Duodenal mucosa (tissue), 2 donors: ENCODE measurements around the gene CRABP1.

Source experiments
- H3K27ac ChIP-seq: one replicate; pipeline ENCODE4 v1.7.0; 2013; ENCODE audit warnings: low read depth, low read length
- H3K27me3 ChIP-seq, 2 donors: one replicate each; pipeline ENCODE4 v1.7.0; 2013; ENCODE audit warnings: low read length in 2 of 2, control low read depth in 1 of 2; ENCODE audit not compliant: insufficient read depth in 2 of 2, control insufficient read depth in 1 of 2
- H3K36me3 ChIP-seq, 2 donors: one replicate each; pipeline ENCODE4 v1.7.0; 2013; ENCODE audit warnings: low read length in 2 of 2, control low read depth in 1 of 2; ENCODE audit not compliant: insufficient read depth in 2 of 2, control insufficient read depth in 1 of 2
- H3K4me1 ChIP-seq, 2 donors: one replicate each; pipeline ENCODE4 v1.7.0; 2013; ENCODE audit warnings: low read length in 2 of 2, control low read depth in 1 of 2; ENCODE audit not compliant: insufficient read depth in 2 of 2, control insufficient read depth in 1 of 2
- H3K4me3 ChIP-seq, 2 donors: one replicate each; pipeline ENCODE4 v1.7.0; 2013; ENCODE audit warnings: low read length in 2 of 2, low read depth in 1 of 2
- H3K9ac ChIP-seq, 2 donors: one replicate each; pipeline ENCODE4 v1.7.0; 2013; ENCODE audit warnings: low read length in 2 of 2, low read depth in 1 of 2
- H3K9me3 ChIP-seq, 2 donors: one replicate each; pipeline ENCODE4 v1.7.0; 2013; ENCODE audit warnings: low read length in 2 of 2, control low read depth in 1 of 2; ENCODE audit not compliant: control insufficient read depth in 1 of 2

CRABP1 gene

DNA sequence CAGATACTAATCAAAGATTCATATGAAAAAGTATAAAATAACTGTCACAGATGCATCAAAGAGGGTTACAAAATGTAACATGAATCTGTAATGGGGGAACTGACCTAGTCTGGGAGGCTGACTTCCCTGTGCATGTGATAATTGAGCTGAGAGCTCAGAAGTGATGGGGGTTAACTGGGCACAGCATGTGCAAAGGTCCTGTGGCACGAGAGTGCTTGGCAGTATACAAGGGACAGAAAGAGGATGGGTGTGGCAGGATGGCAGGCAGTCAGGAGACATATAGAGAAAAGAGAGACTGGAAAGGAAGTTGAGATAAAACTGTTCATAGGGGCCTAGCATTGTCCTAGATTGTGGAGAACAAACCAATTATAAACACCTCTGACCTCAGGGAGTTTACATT, 50.1 kb downstream of the CRABP1 start:
- Histone ChIP-seq H3K36me3 (no peaks in the 10 kb centered on the region), H3K4me1 (no peaks in the 10 kb centered on the region)

DNA sequence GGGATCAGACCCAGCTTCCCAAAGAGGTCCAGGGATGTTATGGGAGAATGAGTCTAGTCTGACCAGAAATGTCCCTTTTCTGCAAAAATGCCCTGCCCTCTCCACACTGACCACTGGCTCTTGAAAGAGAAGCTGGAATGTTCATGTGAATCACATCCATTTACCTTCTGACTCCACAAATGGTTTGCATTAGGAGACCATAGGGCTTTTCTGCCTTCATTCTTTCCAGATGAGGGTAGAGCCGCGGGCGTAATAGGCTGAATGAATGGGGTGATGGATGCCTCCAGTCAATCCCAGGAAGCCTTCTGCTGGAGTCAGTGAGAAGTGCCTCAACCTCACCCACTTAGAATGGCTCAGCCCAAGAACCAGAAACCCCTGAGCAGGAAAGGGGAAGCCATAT, 50.7 kb downstream of the CRABP1 start:
- no peak overlapping the region for H3K9ac ChIP-seq
- peaks cover 0 to 3% of the 10 kb centered on the region in 2 donors for H3K27me3 ChIP-seq
- H3K9me3 ChIP-seq = no peaks in the 10 kb centered on the region
- no peaks in the 10 kb centered on the region for H3K36me3 ChIP-seq
- no peak overlapping the region for H3K27ac ChIP-seq
- no peaks in the 10 kb centered on the region for H3K4me1 ChIP-seq
- H3K4me3 ChIP-seq = no peak overlapping the region

More for the DNA sequence above, 50.1 kb downstream of the CRABP1 start:
- H3K9ac ChIP-seq = no peak overlapping the region
- H3K27me3 ChIP-seq = peaks cover 0 to 3% of the 10 kb centered on the region in 2 donors
- H3K9me3 ChIP-seq = no peaks in the 10 kb centered on the region
- no peak overlapping the region for H3K4me3 ChIP-seq
- no peak overlapping the region for H3K27ac ChIP-seq

DNA sequence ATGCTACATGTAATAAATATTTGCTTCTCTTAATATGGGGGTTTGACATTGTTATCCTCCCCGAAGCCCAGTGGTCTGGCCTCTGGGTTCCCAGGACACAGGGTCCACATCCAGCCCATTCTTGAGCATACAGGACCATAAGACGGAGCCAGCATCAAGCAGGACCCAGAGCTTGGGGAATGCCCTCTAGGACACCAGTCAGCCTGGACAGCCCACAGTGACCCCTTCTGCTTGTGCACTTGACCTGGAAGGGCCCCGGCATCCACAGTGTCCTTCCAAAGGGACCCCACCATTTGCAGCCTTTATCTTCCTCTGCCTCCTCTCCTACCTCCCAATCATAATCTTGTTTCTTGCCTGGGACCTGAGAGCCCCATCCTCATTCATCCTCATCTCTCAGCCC, 51.6 kb downstream of the CRABP1 start:
- Histone ChIP-seq H3K4me3 (no peak overlapping the region), H3K36me3 (no peaks in the 10 kb centered on the region), H3K9me3 (no peaks in the 10 kb centered on the region), H3K9ac (no peak overlapping the region), H3K4me1 (peaks cover 0 to 5% of the 10 kb centered on the region in 2 donors), H3K27me3 (no peaks in the 10 kb centered on the region), H3K27ac (no peak overlapping the region)

DNA sequence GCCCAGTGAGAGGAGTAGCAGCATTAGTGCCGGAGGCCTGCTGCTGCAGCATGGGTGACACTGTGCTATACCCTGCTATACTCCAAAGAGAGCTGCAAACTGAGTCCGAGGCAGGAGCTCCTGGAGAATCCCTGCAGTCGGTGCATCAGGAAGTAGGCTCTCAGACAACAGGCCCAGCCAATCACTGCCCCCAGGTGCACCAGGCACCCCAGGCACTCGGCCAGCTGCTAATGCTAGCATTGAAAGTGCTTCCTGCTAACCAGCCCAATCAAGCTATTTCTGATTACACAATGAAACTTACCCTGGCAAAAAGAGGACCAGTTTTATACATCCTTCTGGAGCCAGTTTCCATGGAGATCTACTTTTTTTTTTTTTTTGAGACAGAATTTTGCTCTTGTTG, 52.3 kb downstream of the CRABP1 start:
- no peaks in the 10 kb centered on the region for H3K9me3 ChIP-seq
- no peak overlapping the region for H3K9ac ChIP-seq
- no peak overlapping the region for H3K27ac ChIP-seq

DNA sequence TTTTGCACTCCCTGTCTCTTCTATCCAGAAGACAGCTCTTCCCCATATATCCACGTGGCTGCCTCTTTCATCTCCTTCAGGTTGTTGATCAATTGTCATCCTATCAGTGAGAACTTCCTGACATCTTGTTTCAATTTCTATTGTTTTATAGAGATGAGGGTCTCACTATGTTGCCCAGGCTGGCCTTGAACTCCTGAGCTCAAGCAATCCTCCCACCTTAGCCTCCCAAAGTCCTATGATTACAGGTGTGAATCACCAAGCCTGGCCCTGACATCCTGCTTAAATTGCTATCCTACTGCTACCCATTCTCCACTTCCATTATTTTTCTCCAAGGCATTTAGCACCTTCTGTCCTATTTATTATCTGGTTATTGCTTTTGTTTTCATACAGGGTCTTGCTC, 53.0 kb downstream of the CRABP1 start:
- H3K4me1 ChIP-seq = peaks cover 0 to 8% of the 10 kb centered on the region in 2 donors
- H3K4me3 ChIP-seq = no peak overlapping the region
- H3K27ac ChIP-seq = no peak overlapping the region
- H3K9me3 ChIP-seq = no peaks in the 10 kb centered on the region
- no peaks in the 10 kb centered on the region for H3K36me3 ChIP-seq
- H3K27me3 ChIP-seq = no peaks in the 10 kb centered on the region
- no peak overlapping the region for H3K9ac ChIP-seq

More for the DNA sequence above, 52.3 kb downstream of the CRABP1 start:
- H3K27me3 ChIP-seq = no peaks in the 10 kb centered on the region
- H3K4me3 ChIP-seq = no peak overlapping the region
- no peaks in the 10 kb centered on the region for H3K36me3 ChIP-seq
- peaks cover 0 to 8% of the 10 kb centered on the region in 2 donors for H3K4me1 ChIP-seq

DNA sequence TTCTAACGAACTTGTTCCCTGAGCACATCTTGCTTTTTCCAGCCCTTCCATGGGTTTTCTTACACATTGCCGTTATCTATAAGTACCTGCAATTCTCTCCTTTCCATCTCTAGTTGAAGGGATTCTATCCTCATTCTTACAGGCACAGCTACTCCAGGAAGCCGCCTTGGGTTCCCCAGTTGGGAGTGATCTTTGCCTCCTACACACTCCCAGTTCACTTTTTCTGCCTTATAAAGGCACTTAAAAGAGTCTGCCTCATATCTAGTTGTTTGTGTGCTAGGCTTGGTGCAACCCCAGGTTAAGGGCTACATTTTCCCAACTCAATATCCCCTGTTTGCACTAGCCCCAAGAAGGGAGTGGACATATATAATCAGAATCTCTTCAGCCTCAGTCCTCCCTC, 53.9 kb downstream of the CRABP1 start:
- Histone ChIP-seq H3K36me3 (no peaks in the 10 kb centered on the region), H3K9me3 (no peaks in the 10 kb centered on the region), H3K27me3 (no peaks in the 10 kb centered on the region), H3K27ac (no peak overlapping the region), H3K9ac (no peak overlapping the region), H3K4me1 (peaks cover 0 to 8% of the 10 kb centered on the region in 2 donors), H3K4me3 (no peak overlapping the region)

DNA sequence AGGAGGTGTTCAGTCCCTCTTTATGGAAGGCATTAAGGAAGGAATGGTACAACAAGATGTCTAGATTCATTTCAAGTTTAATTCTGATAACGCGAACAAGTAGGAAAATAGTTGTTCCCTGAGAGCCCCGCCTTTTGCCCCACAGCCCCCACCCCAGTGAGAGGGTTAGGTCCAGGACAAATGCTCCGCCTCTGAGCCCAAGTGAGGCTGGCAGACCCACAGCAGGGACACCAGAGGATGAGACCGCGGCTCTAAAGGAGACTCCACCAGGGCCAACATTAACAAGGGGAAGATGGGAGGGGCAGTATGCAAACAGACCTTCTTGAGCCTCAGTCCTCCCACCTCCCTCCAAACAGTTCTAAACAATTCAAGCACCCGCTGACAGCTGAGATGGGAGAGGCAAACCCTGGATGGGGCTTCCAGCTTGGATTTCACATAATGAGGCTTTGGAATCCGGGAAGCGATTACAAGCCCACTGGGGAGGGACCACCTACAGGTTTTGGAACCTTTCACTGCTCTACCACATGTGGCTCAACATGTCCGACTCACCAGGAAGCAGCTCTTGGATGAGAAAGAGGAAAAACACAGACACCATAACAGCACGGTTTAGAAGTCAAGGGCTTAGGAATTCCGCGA, 54.9 kb downstream of the CRABP1 start:
- peaks cover 0 to 8% of the 10 kb centered on the region in 2 donors for H3K4me1 ChIP-seq
- H3K9ac ChIP-seq = no peak overlapping the region
- no peak overlapping the region for H3K4me3 ChIP-seq
- H3K9me3 ChIP-seq = no peaks in the 10 kb centered on the region
- no peaks in the 10 kb centered on the region for H3K27me3 ChIP-seq
- H3K36me3 ChIP-seq = no peaks in the 10 kb centered on the region
- no peak overlapping the region for H3K27ac ChIP-seq

DNA sequence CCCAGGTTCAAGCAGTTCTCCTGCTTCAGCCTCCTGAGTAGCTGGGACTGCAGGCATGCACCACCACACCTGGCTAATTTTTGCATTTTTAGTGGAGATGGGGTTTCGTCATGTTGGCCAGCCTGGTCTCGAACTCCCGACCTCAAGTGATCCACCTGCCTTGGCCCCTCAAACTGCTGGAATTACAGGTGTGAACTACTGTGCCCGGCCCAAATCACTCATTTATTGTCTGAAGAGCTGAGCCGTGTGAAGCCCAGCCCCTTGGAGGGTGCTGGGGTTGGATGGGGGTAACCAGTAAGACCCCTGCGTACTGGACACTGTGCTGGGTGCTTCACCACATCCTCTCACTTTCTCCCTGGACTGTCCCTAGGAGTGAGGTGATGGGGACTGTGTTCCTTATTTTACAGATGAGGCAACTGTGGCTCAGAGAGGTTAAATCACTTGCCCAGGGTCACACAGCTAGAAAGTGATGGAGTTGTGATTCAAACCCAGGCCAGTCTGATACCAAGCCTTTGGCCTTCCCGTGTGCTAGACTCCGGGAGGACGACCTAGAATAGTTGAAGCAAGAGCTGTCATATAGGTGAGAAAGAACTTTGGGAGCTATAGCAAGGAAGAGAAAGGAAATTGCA, 56.1 kb downstream of the CRABP1 start:
- H3K9me3 ChIP-seq = no peaks in the 10 kb centered on the region
- no peaks in the 10 kb centered on the region for H3K36me3 ChIP-seq
- no peak overlapping the region for H3K4me3 ChIP-seq
- H3K27me3 ChIP-seq = no peaks in the 10 kb centered on the region
- peaks cover 0 to 8% of the 10 kb centered on the region in 2 donors for H3K4me1 ChIP-seq
- no peak overlapping the region for H3K27ac ChIP-seq
- no peak overlapping the region for H3K9ac ChIP-seq

DNA sequence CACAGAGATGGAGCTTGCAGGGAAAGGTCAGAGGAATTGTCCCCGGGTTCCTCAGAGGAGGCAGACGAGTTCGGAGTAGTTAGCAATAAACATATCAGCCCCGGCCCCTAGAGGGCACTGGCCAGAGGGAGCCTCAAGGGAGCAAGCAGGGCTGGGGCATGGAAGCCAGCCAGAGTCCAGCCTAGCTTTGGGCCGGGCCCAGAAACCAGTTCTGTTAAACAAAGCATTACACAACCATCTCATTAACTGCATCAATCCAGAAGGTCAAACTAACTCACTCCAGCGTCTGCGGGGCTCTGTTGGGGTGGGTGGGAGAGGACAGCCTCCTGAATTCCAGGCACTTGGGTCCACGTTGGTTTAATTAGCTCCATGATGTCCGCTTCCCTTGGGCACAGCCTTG, 56.8 kb downstream of the CRABP1 start:
- Histone ChIP-seq H3K9me3 (no peaks in the 10 kb centered on the region), H3K4me3 (no peak overlapping the region), H3K9ac (no peak overlapping the region), H3K4me1 (peaks cover 0 to 8% of the 10 kb centered on the region in 2 donors), H3K36me3 (no peaks in the 10 kb centered on the region), H3K27me3 (peaks cover 0 to under 1% of the 10 kb centered on the region in 2 donors), H3K27ac (no peak overlapping the region)

DNA sequence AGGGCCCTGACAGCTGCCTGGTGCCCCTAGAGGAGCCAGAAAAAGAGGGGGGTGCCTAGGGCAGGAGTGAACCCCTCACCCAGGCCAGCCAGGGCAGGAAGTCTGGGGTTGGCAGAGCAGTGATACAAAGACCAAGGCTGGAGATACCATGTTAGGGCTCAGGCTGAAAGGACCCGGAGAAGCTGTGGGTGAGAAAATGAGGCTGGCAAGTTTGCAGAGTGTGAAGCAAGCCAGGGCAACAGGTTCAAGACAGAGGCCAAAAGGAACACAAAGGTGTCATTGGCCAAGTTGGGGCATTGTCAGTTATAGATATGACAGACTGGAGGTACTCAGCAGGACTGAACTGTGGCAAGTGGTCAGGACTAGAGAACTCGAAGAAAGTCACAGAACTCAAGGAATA, 57.2 kb downstream of the CRABP1 start:
- Histone ChIP-seq H3K27ac (no peak overlapping the region), H3K36me3 (no peaks in the 10 kb centered on the region), H3K4me3 (no peak overlapping the region), H3K4me1 (peaks cover 0 to 8% of the 10 kb centered on the region in 2 donors), H3K9ac (no peak overlapping the region), H3K9me3 (no peaks in the 10 kb centered on the region), H3K27me3 (peaks cover 0 to 4% of the 10 kb centered on the region in 2 donors)
